MM.1S (cell line): Measurements from ENCODE around the gene FCAMR.

Experiments
- EZH2 ChIP-seq: fragments of 300-600 bp; sonication (generic); optimal IDR thresholded peaks from 2 replicates; pipeline ENCODE3; 2017; ENCODE audit warnings: low read depth, mild to moderate bottlenecking, antibody characterized with exemption, low read length, mixed read lengths
- TF ChIP-seq, protein P1 (sequence below): fragments of 300-600 bp; sonication (generic); IDR thresholded peaks from 2 replicates; pipeline ENCODE4 v1.5.1; 2016; ENCODE audit warnings: antibody characterized with exemption, low read length, mixed read lengths

GRCh38 chr1:206957639-206958038 is 12.6 kb downstream of the FCAMR start:
- TF ChIP-seq, protein P1, sequence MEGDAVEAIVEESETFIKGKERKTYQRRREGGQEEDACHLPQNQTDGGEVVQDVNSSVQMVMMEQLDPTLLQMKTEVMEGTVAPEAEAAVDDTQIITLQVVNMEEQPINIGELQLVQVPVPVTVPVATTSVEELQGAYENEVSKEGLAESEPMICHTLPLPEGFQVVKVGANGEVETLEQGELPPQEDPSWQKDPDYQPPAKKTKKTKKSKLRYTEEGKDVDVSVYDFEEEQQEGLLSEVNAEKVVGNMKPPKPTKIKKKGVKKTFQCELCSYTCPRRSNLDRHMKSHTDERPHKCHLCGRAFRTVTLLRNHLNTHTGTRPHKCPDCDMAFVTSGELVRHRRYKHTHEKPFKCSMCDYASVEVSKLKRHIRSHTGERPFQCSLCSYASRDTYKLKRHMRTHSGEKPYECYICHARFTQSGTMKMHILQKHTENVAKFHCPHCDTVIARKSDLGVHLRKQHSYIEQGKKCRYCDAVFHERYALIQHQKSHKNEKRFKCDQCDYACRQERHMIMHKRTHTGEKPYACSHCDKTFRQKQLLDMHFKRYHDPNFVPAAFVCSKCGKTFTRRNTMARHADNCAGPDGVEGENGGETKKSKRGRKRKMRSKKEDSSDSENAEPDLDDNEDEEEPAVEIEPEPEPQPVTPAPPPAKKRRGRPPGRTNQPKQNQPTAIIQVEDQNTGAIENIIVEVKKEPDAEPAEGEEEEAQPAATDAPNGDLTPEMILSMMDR: no peak
- no peak for TF ChIP-seq EZH2
